Neural cell (in vitro differentiated cells): ENCODE results near the gene FBP1.

Source experiments
- CTCF ChIP-seq: fragments of 450-650 bp; IDR thresholded peaks from 2 replicates; pipeline ENCODE4 v1.5.1; 2014; ENCODE audit warnings: antibody characterized with exemption, mild to moderate bottlenecking, moderate library complexity; ENCODE audit not compliant: poor library complexity, severe bottlenecking
- RAD21 ChIP-seq: fragments of 450-650 bp; conservative IDR thresholded peaks from 2 replicates; pipeline ENCODE4 v1.6.1; 2014; ENCODE audit warnings: antibody characterized with exemption, mild to moderate bottlenecking, moderate library complexity
- TAF1 ChIP-seq: IDR thresholded peaks from 2 replicates; pipeline ENCODE4 v1.6.1; 2012; ENCODE audit warnings: low read depth

- TF ChIP-seq CTCF (no peak), RAD21 (no peak), TAF1 (no peak)
Observed at GRCh38 chr9:94624629-94625028, 14.7 kb downstream of the FBP1 start.
